ENCODE data around the gene SUN5.
"Not testable (repeated sequence)": the region's sequence is repeated elsewhere in the genome, so short reads cannot be mapped to it uniquely, and the experiment has no call there.

The SUN5 gene, protein sequence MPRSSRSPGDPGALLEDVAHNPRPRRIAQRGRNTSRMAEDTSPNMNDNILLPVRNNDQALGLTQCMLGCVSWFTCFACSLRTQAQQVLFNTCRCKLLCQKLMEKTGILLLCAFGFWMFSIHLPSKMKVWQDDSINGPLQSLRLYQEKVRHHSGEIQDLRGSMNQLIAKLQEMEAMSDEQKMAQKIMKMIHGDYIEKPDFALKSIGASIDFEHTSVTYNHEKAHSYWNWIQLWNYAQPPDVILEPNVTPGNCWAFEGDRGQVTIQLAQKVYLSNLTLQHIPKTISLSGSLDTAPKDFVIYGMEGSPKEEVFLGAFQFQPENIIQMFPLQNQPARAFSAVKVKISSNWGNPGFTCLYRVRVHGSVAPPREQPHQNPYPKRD

DNA sequence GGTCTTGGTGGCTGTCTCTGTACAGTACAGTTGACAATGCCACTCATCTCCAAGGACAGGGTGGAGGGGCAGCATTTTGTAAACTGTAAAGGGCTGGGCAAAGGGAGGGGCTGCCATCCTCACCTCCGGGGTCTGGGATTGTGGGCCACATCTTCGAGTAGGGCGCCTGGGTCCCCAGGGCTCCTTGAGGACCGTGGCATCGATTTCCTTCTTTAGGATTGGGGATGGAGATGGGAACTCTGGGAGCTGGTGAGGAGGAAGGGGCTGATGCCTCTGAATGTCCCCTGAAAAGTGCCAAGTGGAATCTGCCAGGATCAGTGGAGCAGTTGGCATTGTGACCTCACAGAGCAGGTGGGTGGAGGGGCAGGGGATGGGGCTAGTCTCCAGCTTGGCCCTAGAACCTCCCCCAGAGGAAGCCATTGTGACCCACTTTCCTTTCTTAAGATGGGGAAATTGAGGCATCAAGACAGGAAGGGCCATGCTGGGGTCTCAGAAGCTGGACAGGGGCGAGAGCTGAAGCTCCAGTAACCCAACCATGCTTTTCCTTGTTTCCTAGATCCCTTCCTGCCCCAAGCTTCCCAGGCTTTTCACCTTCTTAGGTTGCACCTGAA, at the start of gene SUN5:
SUN5 (minus strand) TSS at position 293 of the 611 bp plus-strand sequence; CDS start at position 200, 93 bp downstream.
- FAIRE-seq (no peak), DNase-seq (ENCODE audit: insufficient read length, low spot score) (no peak)

DNA sequence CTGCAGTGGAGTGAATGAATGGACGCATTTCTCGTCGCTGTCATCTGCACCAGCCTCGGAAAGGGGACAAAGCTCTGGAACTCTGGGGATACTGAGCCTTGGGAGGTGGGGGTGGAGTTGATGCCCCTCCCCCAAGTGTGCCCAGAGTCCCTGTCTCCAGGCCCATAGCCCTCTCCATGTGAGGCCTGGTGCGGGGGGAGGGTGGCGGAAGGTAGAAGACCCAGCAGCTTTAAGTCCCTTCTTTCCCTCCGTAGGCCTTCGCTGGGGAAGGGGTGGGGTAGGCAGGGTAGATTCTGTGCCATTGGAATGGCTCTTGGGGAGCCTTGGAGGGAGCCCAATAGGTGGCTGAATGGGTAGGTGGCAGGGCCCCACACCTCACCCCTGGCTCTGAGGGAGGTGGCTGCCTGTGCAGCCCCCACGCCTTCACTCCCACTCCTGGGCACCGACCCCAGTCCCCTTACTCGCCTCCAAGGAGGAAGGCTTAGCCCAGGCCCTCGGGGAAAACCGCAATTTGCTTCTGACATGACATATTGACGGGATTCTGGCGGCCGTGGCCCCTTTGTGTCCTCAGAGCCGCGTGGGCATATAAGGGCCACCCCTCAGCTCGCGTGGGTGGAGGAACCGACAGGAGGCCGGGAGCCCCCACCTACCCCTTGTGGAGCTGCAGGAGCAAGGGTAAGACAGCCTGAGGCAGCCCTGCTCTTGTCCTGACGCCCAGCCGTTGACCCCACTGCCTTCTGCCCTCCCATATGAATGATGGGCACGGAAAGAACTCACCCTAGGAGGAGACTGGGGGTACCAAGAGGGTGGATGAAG, 49.3 kb upstream of the SUN5 start, which contains the start of gene BPIFB3:
BPIFB3 (plus strand) TSS at position 613 of the 816 bp plus-strand sequence. CDS start 1,533 bp downstream, outside the sequence.
- FAIRE-seq, result no peak

DNA sequence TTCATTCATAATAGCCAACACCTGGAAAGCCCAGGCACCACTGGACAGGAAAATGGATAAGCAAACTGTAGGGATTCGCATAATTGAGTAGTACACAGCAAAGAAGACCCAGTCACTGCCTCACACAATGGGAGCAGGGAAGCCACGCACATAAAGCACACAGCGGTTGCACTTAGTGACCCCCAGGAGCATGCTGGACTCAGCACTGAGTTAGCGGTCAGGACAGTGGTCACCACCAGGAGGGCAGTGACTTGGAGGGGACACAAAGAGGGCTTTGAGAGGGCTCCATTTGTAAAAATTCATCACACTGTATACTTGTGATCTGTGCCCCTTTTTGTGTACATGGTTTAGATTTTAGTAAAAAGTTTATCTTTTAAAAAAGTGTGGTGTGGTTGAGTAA, 47.1 kb upstream of the SUN5 start:
- FAIRE-seq (no peak), DNase-seq (ENCODE audit: insufficient read length, low spot score) (no peak)

More for the DNA sequence above, 49.3 kb upstream of the SUN5 start, which contains the start of gene BPIFB3:
- no peak for DNase-seq (ENCODE audit: insufficient read length, low spot score)

DNA sequence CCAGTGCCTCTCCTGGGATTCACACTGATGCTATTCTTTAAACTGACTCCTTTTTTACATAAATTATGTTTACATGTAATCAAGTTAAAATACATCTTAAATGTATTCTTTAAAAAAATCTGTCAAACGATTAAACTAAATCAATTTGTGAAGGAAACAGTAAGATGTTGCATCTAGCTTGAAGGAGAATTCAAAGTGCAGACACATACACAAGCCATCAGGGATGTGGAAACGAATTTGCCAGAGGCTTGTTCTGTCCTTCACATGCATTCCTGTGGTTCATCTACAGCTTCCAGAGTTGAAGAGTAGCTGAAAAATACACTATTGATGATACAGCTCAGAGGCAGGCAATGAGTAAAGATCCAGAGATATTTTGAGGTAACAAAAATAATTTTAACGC, 42.2 kb upstream of the SUN5 start:
- DNase-seq (ENCODE audit: insufficient read length, low spot score), result no peak
- FAIRE-seq, result no peak

DNA sequence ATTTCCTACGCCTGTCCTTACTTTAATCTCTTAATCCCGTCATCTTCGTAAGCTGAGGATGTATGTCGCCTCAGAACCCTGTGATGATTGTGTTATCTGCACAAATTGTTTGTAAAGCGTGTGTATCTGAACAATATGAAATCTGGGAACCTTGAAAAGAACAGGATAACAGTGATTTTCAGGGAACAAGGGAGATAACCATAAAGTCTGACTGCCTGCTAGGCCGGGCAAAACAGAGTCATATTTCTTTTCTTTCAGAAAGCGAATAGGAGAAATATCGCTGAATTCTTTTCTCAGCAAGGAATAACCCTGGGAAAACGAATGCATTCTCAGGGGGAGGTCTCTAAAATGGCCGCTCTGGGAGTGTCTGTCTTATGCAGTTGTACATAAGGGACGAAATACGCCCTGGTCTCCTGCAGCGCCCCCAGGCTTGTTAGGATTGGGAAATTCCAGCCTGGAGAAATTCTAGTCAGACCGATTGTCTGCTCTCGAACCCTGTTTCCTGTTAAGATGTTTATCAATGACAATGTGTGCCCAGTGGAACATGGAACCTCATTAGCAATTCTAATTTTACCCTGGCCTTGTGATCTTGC, 41.0 kb upstream of the SUN5 start:
- DNase-seq (ENCODE audit: insufficient read length, low spot score); FAIRE-seq: not testable (repeated sequence)

DNA sequence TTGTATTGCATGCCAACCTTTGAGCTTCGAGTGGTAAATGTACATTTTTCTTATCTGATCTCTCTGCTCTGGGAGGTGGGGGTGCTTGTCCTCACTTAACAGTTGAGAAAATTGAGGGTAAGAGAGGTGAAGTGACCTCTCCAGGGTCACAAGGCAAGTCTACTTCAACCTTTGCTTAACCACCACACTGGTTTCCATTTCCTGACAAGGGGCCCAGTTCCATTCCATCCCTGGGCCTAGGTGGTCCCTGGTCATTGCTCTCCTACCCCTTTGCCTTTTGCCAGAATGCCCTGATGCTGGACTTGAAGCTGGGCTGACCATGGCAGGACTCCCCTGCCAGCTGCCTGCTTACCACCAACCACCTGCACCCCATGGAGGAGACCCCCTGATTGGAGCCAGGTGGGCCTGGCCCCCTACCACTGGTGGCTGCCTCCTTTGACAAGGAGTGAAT, 39.5 kb upstream of the SUN5 start:
- DNase-seq (ENCODE audit: insufficient read length, low spot score) (no peak), FAIRE-seq (no peak)

DNA sequence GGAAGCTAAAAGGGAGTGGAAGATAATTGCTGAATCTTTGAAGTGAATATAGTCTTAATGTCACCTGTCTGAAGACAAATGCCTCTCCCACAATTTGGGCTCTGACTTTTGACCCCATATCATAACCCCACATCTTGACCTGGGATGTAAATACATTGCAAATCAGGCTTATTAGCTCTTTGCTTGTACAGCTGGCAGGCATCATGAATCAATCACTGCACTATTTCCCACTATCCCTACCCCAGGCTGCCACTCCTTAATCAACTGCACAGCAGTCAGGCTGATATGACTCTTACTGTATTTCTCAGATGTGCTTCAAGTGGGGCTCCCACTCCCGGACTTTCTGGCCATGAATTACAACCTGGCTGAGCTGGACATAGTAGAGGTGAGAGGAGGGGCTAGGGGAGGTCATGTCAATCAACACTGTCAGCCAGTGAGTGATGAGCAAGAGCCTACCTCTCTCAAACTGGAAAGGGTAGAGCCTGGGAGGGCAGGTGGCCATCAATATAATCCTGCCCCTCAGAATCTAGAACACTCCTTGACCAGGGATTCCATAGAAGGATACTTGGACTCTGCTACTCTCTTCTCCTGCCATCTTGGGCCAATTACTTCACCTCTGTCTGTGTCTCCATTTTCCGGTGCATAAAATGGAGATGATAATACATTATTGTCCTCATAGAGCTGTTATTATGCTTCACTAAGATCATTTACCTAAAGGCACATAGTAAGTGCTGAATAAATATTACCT, 38.9 kb upstream of the SUN5 start:
- DNase-seq (ENCODE audit: insufficient read length, low spot score) (no peak), FAIRE-seq (no peak)

DNA sequence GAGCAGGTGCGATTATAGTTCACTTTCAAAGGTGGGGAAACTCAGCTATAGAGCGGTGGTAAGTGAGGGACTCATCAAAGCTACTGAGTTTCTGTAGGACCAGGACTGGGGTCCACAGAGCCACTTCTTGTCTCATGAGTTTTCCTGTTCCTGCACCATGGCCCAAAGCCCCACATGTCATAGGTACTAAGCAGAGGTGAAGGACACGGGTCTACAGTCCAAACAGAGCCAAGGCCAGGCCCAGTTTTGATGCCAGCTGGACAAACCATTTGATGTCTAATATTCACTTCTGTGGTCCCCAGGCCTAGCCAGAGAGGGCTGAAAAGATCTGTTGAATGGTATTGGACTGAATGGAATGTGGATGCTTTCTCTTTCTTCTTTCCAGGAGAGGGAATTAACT, 38.2 kb upstream of the SUN5 start:
- no peak for FAIRE-seq
- no peak for DNase-seq (ENCODE audit: insufficient read length, low spot score)

DNA sequence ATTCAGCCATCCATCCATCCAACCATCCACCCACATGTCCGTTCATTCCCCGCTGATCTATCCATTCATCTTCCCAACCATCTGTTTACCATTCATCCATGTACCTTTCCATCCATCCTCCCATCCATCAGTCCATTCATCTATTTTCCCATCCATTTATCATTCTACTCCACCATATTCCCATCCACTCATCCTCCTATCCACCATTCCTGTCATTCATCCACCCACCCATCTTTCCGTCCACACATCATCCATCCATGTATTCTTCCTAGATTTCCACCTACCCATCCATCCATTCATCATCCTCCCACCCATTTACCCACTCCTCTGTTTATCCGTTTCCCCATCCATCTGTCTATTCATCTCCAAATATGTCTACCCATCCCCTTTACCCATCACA, 34.0 kb upstream of the SUN5 start:
- FAIRE-seq, result no peak

DNA sequence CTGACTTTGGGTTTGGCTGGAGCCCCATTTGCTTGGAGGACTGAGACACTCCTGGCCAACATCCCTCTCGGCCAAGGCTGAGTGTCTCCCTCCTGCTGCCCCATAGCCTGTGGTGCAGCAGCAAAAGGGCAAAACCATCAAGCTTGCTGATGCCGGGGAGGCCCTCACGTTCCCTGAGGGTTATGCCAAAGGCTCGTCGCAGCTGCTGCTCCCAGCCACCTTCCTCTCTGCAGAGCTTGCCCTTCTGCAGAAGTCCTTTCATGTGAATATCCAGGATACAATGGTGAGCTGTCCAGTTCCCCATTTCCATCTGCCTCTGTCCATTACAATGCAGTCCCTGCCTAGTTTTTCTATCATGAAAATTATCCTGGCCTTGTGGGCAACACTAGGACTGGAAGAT, 33.2 kb upstream of the SUN5 start:
- FAIRE-seq (no peak), DNase-seq (ENCODE audit: insufficient read length, low spot score) (no peak)

More for the DNA sequence above, 34.0 kb upstream of the SUN5 start:
- DNase-seq (ENCODE audit: insufficient read length, low spot score), result no peak

DNA sequence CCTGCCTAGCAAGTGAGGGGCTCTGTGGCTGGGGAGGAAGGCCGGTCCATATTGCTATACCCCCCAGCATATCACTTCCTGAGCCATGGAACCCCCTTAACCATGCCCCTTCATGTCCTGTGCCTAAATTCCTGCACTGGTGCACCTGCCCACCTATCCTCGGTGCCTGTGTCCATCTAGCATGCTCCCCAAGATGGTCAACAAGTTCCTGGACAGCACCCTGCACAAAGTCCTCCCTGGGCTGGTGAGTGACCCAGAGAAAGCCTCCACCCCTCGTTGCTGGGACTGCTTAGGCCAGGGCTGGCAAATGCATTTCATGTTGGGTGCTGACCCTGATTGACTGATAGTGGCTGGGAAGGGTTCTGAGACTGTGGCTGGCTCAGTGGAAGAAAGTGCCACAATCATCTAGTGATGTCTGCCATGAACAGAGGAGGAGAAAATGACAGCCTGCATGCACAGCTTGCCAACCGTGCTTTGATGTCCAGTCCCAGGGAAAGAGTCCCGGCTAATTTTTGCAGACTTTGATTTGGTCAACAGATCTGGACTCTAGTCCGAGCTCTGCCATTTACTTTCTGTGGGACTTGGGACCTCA, 30.8 kb upstream of the SUN5 start:
- FAIRE-seq (no peak), DNase-seq (ENCODE audit: insufficient read length, low spot score) (no peak)

DNA sequence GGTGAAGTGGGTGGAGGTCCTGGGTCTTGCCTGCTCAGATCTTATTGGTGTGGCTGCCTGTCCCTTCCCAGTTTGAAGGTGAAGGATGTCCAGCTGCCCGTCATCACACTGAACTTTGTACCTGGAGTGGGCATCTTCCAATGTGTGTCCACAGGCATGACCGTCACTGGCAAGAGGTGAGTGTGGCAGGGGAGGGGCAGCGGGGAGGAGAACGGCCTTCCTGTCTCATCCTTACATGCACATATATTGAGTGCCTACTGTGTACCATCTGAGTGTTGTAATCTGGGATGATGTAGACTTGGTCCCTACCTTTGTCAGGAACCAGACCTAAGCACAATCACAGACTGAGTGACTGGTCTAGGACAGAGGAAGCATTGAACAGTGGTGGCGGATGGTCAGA, 29.9 kb upstream of the SUN5 start:
- FAIRE-seq (peak; percentile 44), DNase-seq (ENCODE audit: insufficient read length, low spot score) (no peak)

DNA sequence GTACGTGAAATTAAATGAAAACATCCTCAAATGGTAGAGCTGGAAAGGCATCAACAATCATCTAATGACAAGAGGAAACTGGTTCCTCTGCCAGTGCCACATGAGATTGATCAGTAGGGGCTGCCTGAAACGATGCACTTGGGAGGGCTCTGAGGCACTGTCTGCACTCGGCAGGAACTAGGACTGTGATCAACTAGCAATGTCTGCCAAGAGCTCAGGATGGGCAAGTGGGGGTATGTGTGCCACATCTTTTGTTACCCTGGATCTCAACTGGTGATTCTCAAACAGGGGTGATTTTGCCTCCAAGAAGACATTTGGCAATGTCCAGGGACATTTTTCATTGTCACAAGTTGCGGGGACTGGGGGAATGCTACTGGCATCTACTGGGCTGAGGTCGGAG, 29.1 kb upstream of the SUN5 start:
- FAIRE-seq (no peak), DNase-seq (ENCODE audit: insufficient read length, low spot score) (no peak)

DNA sequence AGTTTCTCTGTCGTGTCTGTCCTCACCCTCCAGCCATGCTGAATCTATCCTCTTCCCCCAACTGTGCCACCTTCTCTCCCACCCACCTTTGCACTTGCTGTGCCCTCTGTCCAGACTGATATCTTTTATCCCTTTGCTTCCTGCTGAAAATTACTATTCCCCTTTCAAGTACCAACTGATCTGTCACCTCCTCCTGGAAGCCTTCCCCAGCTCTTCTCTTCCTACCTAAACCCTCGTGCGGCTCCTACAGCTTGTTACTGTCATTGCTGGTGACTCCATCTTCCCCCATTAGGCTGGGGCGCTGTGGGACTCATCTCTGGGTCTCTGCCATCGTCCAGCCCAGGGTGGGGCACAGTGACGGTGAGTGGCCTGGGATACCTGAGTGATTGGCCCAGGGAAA, 28.3 kb upstream of the SUN5 start:
- FAIRE-seq, result no peak

DNA sequence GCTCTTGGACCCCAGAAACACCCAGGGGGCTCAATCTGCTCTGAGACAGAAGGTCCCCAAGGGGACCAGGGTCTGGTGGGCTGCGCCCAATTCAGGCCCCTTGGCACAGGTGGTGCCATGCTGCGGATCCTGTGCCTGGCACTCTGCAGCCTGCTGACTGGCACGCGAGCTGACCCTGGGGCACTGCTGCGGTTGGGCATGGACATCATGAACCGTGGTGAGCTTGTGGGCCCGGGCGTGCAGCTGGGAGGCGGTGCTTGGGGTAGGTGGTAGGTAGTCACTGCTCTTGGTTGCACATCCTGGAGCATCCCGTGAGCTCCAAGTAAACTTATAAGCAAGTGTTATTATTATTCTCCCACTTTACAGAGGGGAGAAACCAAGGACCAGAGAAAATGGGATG, 27.3 kb upstream of the SUN5 start, which contains the start of gene BPIFB6:
BPIFB6 (plus strand) TSS at position 118 of the 400 bp plus-strand sequence; CDS start at position 118, 0 bp downstream.
- DNase-seq (ENCODE audit: insufficient read length, low spot score), result no peak
- FAIRE-seq, result no peak

More for the DNA sequence above, 28.3 kb upstream of the SUN5 start:
- no peak for DNase-seq (ENCODE audit: insufficient read length, low spot score)

DNA sequence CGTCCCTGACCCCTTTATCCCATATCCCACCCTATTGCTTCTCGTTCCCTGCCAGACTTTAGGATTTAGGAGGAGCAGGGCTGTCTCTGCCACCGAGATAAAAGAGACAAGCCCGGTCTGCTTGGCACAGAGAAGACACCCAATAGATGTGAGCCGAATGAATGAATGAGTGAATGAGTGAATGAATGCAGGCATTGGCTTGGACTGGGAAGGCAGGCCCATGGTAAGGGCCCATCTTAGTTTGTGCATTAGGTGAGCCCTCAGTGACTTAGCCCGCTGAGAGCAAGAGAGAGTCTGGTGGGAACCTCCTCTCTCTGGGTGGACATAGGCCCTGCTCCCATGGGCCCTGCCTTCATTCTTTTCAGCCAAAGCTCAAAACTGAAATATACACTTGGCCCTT, 26.3 kb upstream of the SUN5 start:
- FAIRE-seq (no peak), DNase-seq (ENCODE audit: insufficient read length, low spot score) (no peak)

DNA sequence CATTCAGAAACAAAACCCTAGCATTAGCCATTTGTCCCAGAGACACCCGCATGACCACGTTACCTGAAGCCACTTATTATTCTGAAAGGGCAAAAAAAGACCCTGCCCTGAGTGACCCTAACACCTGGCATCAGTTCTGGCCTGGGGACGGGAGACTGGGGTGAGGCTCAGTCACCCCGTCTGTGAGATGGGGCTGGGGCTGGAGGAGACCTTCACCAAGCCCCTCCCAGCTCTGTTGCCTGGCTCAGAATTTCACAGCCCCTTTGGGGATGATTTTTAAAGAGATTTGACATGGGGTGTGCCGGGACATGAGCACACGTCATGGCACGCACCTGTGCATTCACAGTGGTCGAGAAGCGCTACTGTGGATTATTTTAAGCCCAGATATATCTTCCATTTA, 25.8 kb upstream of the SUN5 start:
- no peak for FAIRE-seq
- DNase-seq (ENCODE audit: insufficient read length, low spot score), result no peak

DNA sequence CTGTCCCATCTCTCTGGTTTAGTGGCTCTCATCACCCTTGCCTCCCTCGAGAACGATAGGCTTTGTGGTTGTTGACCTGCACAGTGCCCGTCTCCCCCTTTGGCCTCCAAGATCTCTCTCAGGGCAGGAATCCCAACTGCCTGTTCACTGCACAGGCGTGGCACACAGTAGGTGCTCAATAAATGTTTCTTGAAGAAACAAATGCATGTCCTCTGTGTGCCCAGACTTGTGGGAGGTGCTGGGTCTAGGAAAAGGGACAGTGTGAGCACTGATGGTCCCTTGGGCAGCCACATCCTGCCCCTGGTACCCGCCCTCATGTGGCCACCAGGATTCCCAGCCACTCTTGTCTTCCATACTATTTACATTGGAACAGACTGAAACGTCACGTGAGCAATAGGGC, 24.6 kb upstream of the SUN5 start:
- no peak for DNase-seq (ENCODE audit: insufficient read length, low spot score)
- FAIRE-seq, result no peak
